Nephron (organoid): Measurements from ENCODE around the gene PDE4D.
A peak's percentile ranks its signal among the peaks of the same experiment; 100 is the strongest.

Experiments used
- H3K27ac Mint-ChIP-seq, 3 experiments: 2 replicates each; pipeline ENCODE4 v1.8.0; 2020; ENCODE audit warnings: mixed read lengths in 3 of 3, mild to moderate bottlenecking in 2 of 3, moderate library complexity in 1 of 3
- H3K27me3 Mint-ChIP-seq: 2 replicates; pipeline ENCODE4 v1.8.0; 2021; ENCODE audit warnings: low read depth, mild to moderate bottlenecking, moderate library complexity, mixed read lengths
- H3K36me3 Mint-ChIP-seq: 2 replicates; pipeline ENCODE4 v1.8.0; 2020; ENCODE audit warnings: low read depth, mixed read lengths
- H3K4me1 Mint-ChIP-seq: 2 replicates; pipeline ENCODE4 v1.8.0; 2020; ENCODE audit warnings: mixed read lengths
- H3K4me3 Mint-ChIP-seq, 3 experiments: 2 replicates each; pipeline ENCODE4 v1.8.0; 2020; ENCODE audit warnings: mild to moderate bottlenecking in 3 of 3, mixed read lengths in 3 of 3, moderate library complexity in 2 of 3
- H3K9me3 Mint-ChIP-seq: 2 replicates; pipeline ENCODE4 v1.8.0; 2020; ENCODE audit warnings: mixed read lengths
- TF ChIP-seq, protein P1 (sequence below), 3 experiments: fragments of 200-600 bp; sonication (generic); IDR thresholded peaks; one replicate each; pipeline ENCODE4 v1.5.0; 2021; ENCODE audit warnings: antibody characterized with exemption in 3 of 3; ENCODE audit not compliant: unreplicated experiment in 3 of 3

PDE4D gene

GRCh38 chr5:59760785-59761348 is 132.7 kb downstream of the PDE4D start:
- Mint-ChIP-seq H3K4me1 (peaks cover 13% of the 10 kb centered on the region), H3K27ac (no peak overlapping the region), H3K4me3 (no peak overlapping the region), H3K27me3 (peaks cover 3% of the 10 kb centered on the region), H3K9me3 (no peaks in the 10 kb centered on the region), H3K36me3 (peaks cover 3% of the 10 kb centered on the region)
- TF ChIP-seq, protein P1, sequence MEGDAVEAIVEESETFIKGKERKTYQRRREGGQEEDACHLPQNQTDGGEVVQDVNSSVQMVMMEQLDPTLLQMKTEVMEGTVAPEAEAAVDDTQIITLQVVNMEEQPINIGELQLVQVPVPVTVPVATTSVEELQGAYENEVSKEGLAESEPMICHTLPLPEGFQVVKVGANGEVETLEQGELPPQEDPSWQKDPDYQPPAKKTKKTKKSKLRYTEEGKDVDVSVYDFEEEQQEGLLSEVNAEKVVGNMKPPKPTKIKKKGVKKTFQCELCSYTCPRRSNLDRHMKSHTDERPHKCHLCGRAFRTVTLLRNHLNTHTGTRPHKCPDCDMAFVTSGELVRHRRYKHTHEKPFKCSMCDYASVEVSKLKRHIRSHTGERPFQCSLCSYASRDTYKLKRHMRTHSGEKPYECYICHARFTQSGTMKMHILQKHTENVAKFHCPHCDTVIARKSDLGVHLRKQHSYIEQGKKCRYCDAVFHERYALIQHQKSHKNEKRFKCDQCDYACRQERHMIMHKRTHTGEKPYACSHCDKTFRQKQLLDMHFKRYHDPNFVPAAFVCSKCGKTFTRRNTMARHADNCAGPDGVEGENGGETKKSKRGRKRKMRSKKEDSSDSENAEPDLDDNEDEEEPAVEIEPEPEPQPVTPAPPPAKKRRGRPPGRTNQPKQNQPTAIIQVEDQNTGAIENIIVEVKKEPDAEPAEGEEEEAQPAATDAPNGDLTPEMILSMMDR (IDR thresholded peaks at IDR 0.05; ENCODE audit: unreplicated experiment in 3 of 3), result no peak

- TF ChIP-seq, protein P1 (IDR thresholded peaks at IDR 0.05; ENCODE audit: unreplicated experiment in 3 of 3), result no peak
Observed at GRCh38 chr5:59759600-59760351, 133.8 kb downstream of the PDE4D start.

DNA sequence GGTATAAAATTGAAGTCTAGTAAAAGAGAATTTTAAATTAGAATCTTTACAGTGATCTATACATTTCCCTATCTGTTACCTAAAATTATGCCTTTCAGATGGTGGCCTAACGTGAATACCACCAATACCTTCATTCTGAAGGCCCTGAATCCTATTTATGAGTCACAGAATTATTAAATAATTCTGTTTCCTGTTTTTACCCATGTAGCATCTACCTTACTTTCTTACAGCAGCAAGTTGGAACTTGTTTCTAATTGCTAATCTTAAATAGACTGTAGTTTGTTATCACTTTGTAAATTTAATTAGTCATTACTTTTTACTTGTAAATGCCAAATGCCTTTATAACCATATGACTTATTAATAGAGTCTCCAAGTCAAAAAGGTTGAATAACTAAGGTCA is 135.0 kb downstream of the PDE4D start:
- peaks cover 3% of the 10 kb centered on the region for H3K27me3 Mint-ChIP-seq
- H3K9me3 Mint-ChIP-seq, result no peaks in the 10 kb centered on the region
- peaks cover 7% of the 10 kb centered on the region for H3K4me1 Mint-ChIP-seq
- peaks cover 2% of the 10 kb centered on the region for H3K36me3 Mint-ChIP-seq
- H3K4me3 Mint-ChIP-seq, result no peak overlapping the region
- TF ChIP-seq, protein P1 (IDR thresholded peaks at IDR 0.05; ENCODE audit: unreplicated experiment in 3 of 3), result no peak
- H3K27ac Mint-ChIP-seq, result no peak overlapping the region

More at GRCh38 chr5:59759600-59760351, 133.8 kb downstream of the PDE4D start:
- Mint-ChIP-seq H3K36me3 (peaks cover 3% of the 10 kb centered on the region), H3K9me3 (no peaks in the 10 kb centered on the region), H3K4me3 (no peak overlapping the region), H3K27me3 (peaks cover 3% of the 10 kb centered on the region), H3K4me1 (peaks cover 6% of the 10 kb centered on the region), H3K27ac (peak overlapping the region in 2 of 3 experiments; percentile 13 to 17)

DNA sequence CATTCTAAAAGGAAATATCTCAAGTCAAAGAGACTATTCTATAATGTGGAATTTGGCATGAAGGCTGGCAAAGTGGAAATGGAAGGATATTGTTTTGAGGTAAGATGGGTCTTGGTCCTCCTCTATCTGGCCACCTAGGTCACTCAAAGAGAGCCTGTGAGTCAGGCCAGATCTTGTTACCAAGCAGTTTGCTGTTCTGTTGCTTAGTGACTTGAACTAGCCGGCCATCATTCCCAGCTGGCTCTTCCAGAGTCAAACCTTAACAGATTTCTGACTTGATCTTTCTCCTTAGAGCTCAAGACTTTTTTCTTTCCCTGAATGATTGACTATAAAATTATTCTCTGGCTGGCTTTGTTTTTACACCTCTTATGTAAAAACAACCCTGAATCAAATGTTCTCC is 136.1 kb downstream of the PDE4D start:
- Mint-ChIP-seq H3K27ac (peak overlapping the region in 1 of 3 experiments; percentile 50), H3K9me3 (no peaks in the 10 kb centered on the region), H3K27me3 (peaks cover 3% of the 10 kb centered on the region), H3K36me3 (no peaks in the 10 kb centered on the region), H3K4me3 (no peak overlapping the region), H3K4me1 (peaks cover 15% of the 10 kb centered on the region)
- TF ChIP-seq, protein P1 (IDR thresholded peaks at IDR 0.05; ENCODE audit: unreplicated experiment in 3 of 3), result no peak

DNA sequence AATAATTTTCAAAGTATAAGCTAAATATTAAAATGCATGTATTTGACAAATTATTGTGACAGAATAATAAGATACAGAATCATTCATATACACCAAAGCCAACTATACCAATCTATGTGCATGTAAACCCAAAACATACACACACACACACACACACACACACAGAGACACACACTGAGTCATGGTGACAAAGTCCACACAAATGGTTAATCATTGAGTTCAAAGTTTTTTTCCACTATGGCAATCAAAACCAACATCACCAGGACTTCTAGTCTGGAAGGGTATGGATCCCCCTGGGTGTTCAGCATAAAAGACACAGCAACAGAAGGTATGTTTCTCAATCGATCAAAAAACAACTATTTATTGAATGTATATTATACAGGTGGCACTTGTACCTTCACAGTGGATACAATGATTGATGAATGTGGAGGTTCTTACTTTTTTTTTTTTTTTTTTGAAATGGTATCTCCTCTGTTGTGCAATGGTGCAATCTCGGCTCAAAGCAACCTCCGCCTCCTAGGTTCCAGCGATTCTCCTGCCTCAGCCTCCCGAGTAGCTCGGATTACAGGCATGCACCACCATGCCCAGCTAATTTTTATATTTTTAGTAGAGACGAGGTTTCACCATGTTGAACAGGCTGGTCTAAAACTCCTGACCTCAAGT is 137.0 kb downstream of the PDE4D start:
- Mint-ChIP-seq H3K4me1 (peaks cover 15% of the 10 kb centered on the region), H3K36me3 (no peaks in the 10 kb centered on the region), H3K27ac (peak overlapping the region in 1 of 3 experiments; percentile 74), H3K9me3 (no peaks in the 10 kb centered on the region), H3K27me3 (peaks cover 3% of the 10 kb centered on the region), H3K4me3 (no peak overlapping the region)
- TF ChIP-seq, protein P1 (IDR thresholded peaks at IDR 0.05; ENCODE audit: unreplicated experiment in 3 of 3), result no peak
